ENCODE data around the gene PRXL2A.

DNA sequence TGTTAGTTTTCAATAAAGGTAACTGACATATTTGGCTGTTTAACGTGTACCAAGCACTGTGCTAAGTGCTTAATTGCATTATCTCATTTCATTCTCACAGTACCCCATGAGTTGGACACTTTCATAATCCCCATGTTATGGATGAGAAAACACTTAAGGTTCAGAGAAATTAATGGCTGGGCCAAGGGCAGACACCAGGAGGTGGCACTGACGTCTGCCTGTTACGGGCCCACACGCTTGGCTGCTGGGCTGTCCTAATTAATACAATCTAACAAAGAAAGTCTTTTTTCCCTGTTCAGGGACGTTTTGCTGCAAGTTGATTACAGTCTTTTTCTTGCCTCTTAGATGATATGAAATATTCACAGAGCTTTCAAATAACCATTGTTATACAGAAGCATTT is 35.7 kb upstream of the PRXL2A start:
- no peak for TF ChIP-seq EZH2phosphoT487 (IDR thresholded peaks at IDR 0.05; ENCODE audit: unreplicated experiment)
- TF ChIP-seq CTCF (conservative IDR thresholded peaks at IDR 0.05; ENCODE audit: low read depth in 2 of 2) = no peak
- TF ChIP-seq ZNF331 (CRISPR knock-in tag; IDR thresholded peaks at IDR 0.05; ENCODE audit: low read depth) = no peak
- TF ChIP-seq, protein P1, sequence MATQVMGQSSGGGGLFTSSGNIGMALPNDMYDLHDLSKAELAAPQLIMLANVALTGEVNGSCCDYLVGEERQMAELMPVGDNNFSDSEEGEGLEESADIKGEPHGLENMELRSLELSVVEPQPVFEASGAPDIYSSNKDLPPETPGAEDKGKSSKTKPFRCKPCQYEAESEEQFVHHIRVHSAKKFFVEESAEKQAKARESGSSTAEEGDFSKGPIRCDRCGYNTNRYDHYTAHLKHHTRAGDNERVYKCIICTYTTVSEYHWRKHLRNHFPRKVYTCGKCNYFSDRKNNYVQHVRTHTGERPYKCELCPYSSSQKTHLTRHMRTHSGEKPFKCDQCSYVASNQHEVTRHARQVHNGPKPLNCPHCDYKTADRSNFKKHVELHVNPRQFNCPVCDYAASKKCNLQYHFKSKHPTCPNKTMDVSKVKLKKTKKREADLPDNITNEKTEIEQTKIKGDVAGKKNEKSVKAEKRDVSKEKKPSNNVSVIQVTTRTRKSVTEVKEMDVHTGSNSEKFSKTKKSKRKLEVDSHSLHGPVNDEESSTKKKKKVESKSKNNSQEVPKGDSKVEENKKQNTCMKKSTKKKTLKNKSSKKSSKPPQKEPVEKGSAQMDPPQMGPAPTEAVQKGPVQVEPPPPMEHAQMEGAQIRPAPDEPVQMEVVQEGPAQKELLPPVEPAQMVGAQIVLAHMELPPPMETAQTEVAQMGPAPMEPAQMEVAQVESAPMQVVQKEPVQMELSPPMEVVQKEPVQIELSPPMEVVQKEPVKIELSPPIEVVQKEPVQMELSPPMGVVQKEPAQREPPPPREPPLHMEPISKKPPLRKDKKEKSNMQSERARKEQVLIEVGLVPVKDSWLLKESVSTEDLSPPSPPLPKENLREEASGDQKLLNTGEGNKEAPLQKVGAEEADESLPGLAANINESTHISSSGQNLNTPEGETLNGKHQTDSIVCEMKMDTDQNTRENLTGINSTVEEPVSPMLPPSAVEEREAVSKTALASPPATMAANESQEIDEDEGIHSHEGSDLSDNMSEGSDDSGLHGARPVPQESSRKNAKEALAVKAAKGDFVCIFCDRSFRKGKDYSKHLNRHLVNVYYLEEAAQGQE (IDR thresholded peaks at IDR 0.05; ENCODE audit: unreplicated experiment) = no peak
- no peak for TF ChIP-seq EZH2 (IDR thresholded peaks at IDR 0.05; ENCODE audit: low read depth, unreplicated experiment)
- no peak for TF ChIP-seq POLR2AphosphoS5 (IDR thresholded peaks at IDR 0.05; ENCODE audit: low read depth)
- TF ChIP-seq JUNB (IDR thresholded peaks at IDR 0.05; ENCODE audit: unreplicated experiment) = no peak
- no peak for TF ChIP-seq NANOG (IDR thresholded peaks at IDR 0.05; ENCODE audit: borderline replicate concordance)
- TF ChIP-seq, protein P2, sequence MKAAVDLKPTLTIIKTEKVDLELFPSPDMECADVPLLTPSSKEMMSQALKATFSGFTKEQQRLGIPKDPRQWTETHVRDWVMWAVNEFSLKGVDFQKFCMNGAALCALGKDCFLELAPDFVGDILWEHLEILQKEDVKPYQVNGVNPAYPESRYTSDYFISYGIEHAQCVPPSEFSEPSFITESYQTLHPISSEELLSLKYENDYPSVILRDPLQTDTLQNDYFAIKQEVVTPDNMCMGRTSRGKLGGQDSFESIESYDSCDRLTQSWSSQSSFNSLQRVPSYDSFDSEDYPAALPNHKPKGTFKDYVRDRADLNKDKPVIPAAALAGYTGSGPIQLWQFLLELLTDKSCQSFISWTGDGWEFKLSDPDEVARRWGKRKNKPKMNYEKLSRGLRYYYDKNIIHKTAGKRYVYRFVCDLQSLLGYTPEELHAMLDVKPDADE (IDR thresholded peaks at IDR 0.05) = no peak
- TF ChIP-seq ZNF114 (CRISPR knock-in tag; IDR thresholded peaks at IDR 0.05) = no peak
- no peak for TF ChIP-seq CREB1 (CRISPR knock-in tag; IDR thresholded peaks at IDR 0.05; ENCODE audit: low read depth)

Data from GM23338 (cell line).